ENCODE results near the gene AMZ1.

Gene AMZ1

GRCh38 chr7:2710286-2710655 is 22.3 kb downstream of the AMZ1 start:
- H3K4me1 ChIP-seq (ENCODE audit: insufficient read depth, low read length), result no peaks in the 10 kb centered on the region
- H3K9ac ChIP-seq (ENCODE audit: low read depth, low read length), result no peak overlapping the region
- no peaks in the 10 kb centered on the region for H3K9me3 ChIP-seq (ENCODE audit: insufficient read depth, low read depth, low read length)
- H3K27ac ChIP-seq (ENCODE audit: low read length), result no peak overlapping the region
- H3K4me3 ChIP-seq (ENCODE audit: low read length), result no peak overlapping the region
- H3K27me3 ChIP-seq (ENCODE audit: insufficient read depth, low read length), result no peaks in the 10 kb centered on the region
- H3K36me3 ChIP-seq (ENCODE audit: insufficient read depth, low read depth, low read length), result peaks cover 4% of the 10 kb centered on the region; the same call in 1 of the 2 replicates

- H3K27me3 ChIP-seq (ENCODE audit: insufficient read depth, low read length), result no peaks in the 10 kb centered on the region
- no peak overlapping the region for H3K4me3 ChIP-seq (ENCODE audit: low read length)
- H3K9me3 ChIP-seq (ENCODE audit: insufficient read depth, low read depth, low read length), result no peaks in the 10 kb centered on the region
- H3K36me3 ChIP-seq (ENCODE audit: insufficient read depth, low read depth, low read length), result peaks cover 11% of the 10 kb centered on the region; the same call in 1 of the 2 replicates
- no peak overlapping the region for H3K27ac ChIP-seq (ENCODE audit: low read length)
- no peak overlapping the region for H3K9ac ChIP-seq (ENCODE audit: low read depth, low read length)
- H3K4me1 ChIP-seq (ENCODE audit: insufficient read depth, low read length), result no peaks in the 10 kb centered on the region
These were observed 23.0 kb downstream of the AMZ1 start for GRCh38 chr7:2710901-2711551.

- Histone ChIP-seq H3K27ac (ENCODE audit: low read length) (no peak overlapping the region), H3K4me3 (ENCODE audit: low read length) (no peak overlapping the region), H3K9me3 (ENCODE audit: insufficient read depth, low read depth, low read length) (no peaks in the 10 kb centered on the region), H3K27me3 (ENCODE audit: insufficient read depth, low read length) (no peaks in the 10 kb centered on the region), H3K36me3 (ENCODE audit: insufficient read depth, low read depth, low read length) (peaks cover 17% of the 10 kb centered on the region; the same call in 1 of the 2 replicates), H3K4me1 (ENCODE audit: insufficient read depth, low read length) (no peaks in the 10 kb centered on the region), H3K9ac (ENCODE audit: low read depth, low read length) (no peak overlapping the region)
These were observed 24.1 kb downstream of the AMZ1 start for GRCh38 chr7:2711895-2712675.

- H3K4me3 ChIP-seq (ENCODE audit: low read length), result no peak overlapping the region
- no peaks in the 10 kb centered on the region for H3K27me3 ChIP-seq (ENCODE audit: insufficient read depth, low read length)
- H3K36me3 ChIP-seq (ENCODE audit: insufficient read depth, low read depth, low read length), result peaks cover 27% of the 10 kb centered on the region; the same call in 1 of the 2 replicates
- H3K27ac ChIP-seq (ENCODE audit: low read length), result no peak overlapping the region
- no peaks in the 10 kb centered on the region for H3K4me1 ChIP-seq (ENCODE audit: insufficient read depth, low read length)
- no peak overlapping the region for H3K9ac ChIP-seq (ENCODE audit: low read depth, low read length)
- no peaks in the 10 kb centered on the region for H3K9me3 ChIP-seq (ENCODE audit: insufficient read depth, low read depth, low read length)
These were observed 25.4 kb downstream of the AMZ1 start for GRCh38 chr7:2713370-2713769.

- H3K9me3 ChIP-seq (ENCODE audit: insufficient read depth, low read depth, low read length), result no peaks in the 10 kb centered on the region
- no peaks in the 10 kb centered on the region for H3K4me1 ChIP-seq (ENCODE audit: insufficient read depth, low read length)
- no peak overlapping the region for H3K9ac ChIP-seq (ENCODE audit: low read depth, low read length)
- H3K4me3 ChIP-seq (ENCODE audit: low read length), result no peak overlapping the region
- no peaks in the 10 kb centered on the region for H3K27me3 ChIP-seq (ENCODE audit: insufficient read depth, low read length)
- H3K36me3 ChIP-seq (ENCODE audit: insufficient read depth, low read depth, low read length), result peaks cover 28% of the 10 kb centered on the region; the same call in 1 of the 2 replicates
- no peak overlapping the region for H3K27ac ChIP-seq (ENCODE audit: low read length)
These were observed 26.0 kb downstream of the AMZ1 start for GRCh38 chr7:2713978-2714377.

GRCh38 chr7:2714636-2715035 is 26.6 kb downstream of the AMZ1 start:
- Histone ChIP-seq H3K27ac (ENCODE audit: low read length) (no peak overlapping the region), H3K36me3 (ENCODE audit: insufficient read depth, low read depth, low read length) (peaks cover 28% of the 10 kb centered on the region; the same call in 1 of the 2 replicates), H3K9ac (ENCODE audit: low read depth, low read length) (no peak overlapping the region), H3K9me3 (ENCODE audit: insufficient read depth, low read depth, low read length) (no peaks in the 10 kb centered on the region), H3K27me3 (ENCODE audit: insufficient read depth, low read length) (no peaks in the 10 kb centered on the region), H3K4me3 (ENCODE audit: low read length) (no peak overlapping the region), H3K4me1 (ENCODE audit: insufficient read depth, low read length) (no peaks in the 10 kb centered on the region)

GRCh38 chr7:2715341-2716231 is 27.6 kb downstream of the AMZ1 start:
- Histone ChIP-seq H3K9ac (ENCODE audit: low read depth, low read length) (no peak overlapping the region), H3K4me3 (ENCODE audit: low read length) (no peak overlapping the region)

GRCh38 chr7:2716488-2716887 is 28.5 kb downstream of the AMZ1 start:
- H3K9me3 ChIP-seq (ENCODE audit: insufficient read depth, low read depth, low read length), result no peaks in the 10 kb centered on the region
- H3K36me3 ChIP-seq (ENCODE audit: insufficient read depth, low read depth, low read length), result peaks cover 32% of the 10 kb centered on the region; the same call in 1 of the 2 replicates
- H3K4me3 ChIP-seq (ENCODE audit: low read length), result no peak overlapping the region
- H3K9ac ChIP-seq (ENCODE audit: low read depth, low read length), result no peak overlapping the region
- no peaks in the 10 kb centered on the region for H3K27me3 ChIP-seq (ENCODE audit: insufficient read depth, low read length)
- no peak overlapping the region for H3K27ac ChIP-seq (ENCODE audit: low read length)
- H3K4me1 ChIP-seq (ENCODE audit: insufficient read depth, low read length), result no peaks in the 10 kb centered on the region

More at GRCh38 chr7:2715341-2716231, 27.6 kb downstream of the AMZ1 start:
- Histone ChIP-seq H3K27me3 (ENCODE audit: insufficient read depth, low read length) (no peaks in the 10 kb centered on the region), H3K36me3 (ENCODE audit: insufficient read depth, low read depth, low read length) (peaks cover 32% of the 10 kb centered on the region; the same call in 1 of the 2 replicates), H3K9me3 (ENCODE audit: insufficient read depth, low read depth, low read length) (no peaks in the 10 kb centered on the region), H3K27ac (ENCODE audit: low read length) (no peak overlapping the region), H3K4me1 (ENCODE audit: insufficient read depth, low read length) (no peaks in the 10 kb centered on the region)

- Histone ChIP-seq H3K4me3 (ENCODE audit: low read length) (no peak overlapping the region), H3K27ac (ENCODE audit: low read length) (no peak overlapping the region), H3K27me3 (ENCODE audit: insufficient read depth, low read length) (no peaks in the 10 kb centered on the region), H3K4me1 (ENCODE audit: insufficient read depth, low read length) (no peaks in the 10 kb centered on the region), H3K36me3 (ENCODE audit: insufficient read depth, low read depth, low read length) (peaks cover 32% of the 10 kb centered on the region; the same call in 1 of the 2 replicates), H3K9ac (ENCODE audit: low read depth, low read length) (no peak overlapping the region), H3K9me3 (ENCODE audit: insufficient read depth, low read depth, low read length) (no peaks in the 10 kb centered on the region)
These were observed 28.9 kb downstream of the AMZ1 start for GRCh38 chr7:2716906-2717292.

- Histone ChIP-seq H3K27ac (ENCODE audit: low read length) (no peak overlapping the region), H3K4me3 (ENCODE audit: low read length) (no peak overlapping the region), H3K9me3 (ENCODE audit: insufficient read depth, low read depth, low read length) (no peaks in the 10 kb centered on the region), H3K4me1 (ENCODE audit: insufficient read depth, low read length) (no peaks in the 10 kb centered on the region), H3K9ac (ENCODE audit: low read depth, low read length) (no peak overlapping the region), H3K27me3 (ENCODE audit: insufficient read depth, low read length) (no peaks in the 10 kb centered on the region), H3K36me3 (ENCODE audit: insufficient read depth, low read depth, low read length) (peaks cover 32% of the 10 kb centered on the region; the same call in 1 of the 2 replicates)
These were observed 29.6 kb downstream of the AMZ1 start for GRCh38 chr7:2717293-2718261.
